Transverse colon (tissue), 4 donors: Measurements from ENCODE around the gene AP2A1.

Experiments
- EP300 ChIP-seq: sonication (generic); formaldehyde crosslinking; IDR thresholded peaks from one replicate; pipeline ENCODE4 v1.6.1; 2017; ENCODE audit warnings: antibody characterized with exemption, low read depth
- POLR2A ChIP-seq: fragments of 450-650 bp; IDR thresholded peaks from one replicate; pipeline ENCODE4 v1.6.1; 2016; ENCODE audit warnings: antibody characterized with exemption, mild to moderate bottlenecking, moderate library complexity
- POLR2AphosphoS5 ChIP-seq, 3 donors: sonication (generic); formaldehyde crosslinking; IDR thresholded peaks; one replicate each; pipeline ENCODE4 v1.6.1; 2016; ENCODE audit warnings: antibody characterized with exemption in 3 of 3
- TF ChIP-seq, protein P1 (sequence below), 5 experiments: fragments of 200-600 bp in 3 of 5; fragments of 450-650 bp in 2 of 5; sonication (generic) in 3 of 5; IDR thresholded peaks; 1 replicate in 2 of 5; 2 replicates in 3 of 5; pipeline ENCODE4 v1.5.1; 2016 to 2017; ENCODE audit warnings: antibody characterized with exemption in 5 of 5, inconsistent platforms in 3 of 5, mild to moderate bottlenecking in 2 of 5, moderate library complexity in 1 of 5

DNA sequence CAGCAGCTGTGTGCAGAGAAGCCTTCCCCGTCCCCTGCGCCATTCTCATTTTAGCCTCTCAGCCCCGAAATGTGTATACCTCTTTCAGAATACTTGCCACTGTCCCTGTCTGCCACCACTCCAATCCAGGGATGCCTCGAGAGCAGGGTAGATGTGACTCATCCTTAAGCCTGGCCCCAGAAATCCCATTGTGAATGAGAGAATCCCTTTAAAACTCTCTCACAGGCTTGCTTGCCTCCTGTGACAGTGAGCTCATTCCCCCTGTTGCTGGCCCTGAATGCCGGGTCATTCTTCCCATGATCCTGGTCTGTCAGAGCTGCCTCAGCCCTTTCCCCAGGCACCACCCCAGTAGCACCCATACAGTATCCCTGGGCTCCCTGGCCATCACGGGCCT is 9.6 kb downstream of the AP2A1 start:
- TF ChIP-seq POLR2A (no peak), EP300 (no peak), POLR2AphosphoS5 (IDR thresholded peaks at IDR 0.05) (no peak)
- TF ChIP-seq, protein P1, sequence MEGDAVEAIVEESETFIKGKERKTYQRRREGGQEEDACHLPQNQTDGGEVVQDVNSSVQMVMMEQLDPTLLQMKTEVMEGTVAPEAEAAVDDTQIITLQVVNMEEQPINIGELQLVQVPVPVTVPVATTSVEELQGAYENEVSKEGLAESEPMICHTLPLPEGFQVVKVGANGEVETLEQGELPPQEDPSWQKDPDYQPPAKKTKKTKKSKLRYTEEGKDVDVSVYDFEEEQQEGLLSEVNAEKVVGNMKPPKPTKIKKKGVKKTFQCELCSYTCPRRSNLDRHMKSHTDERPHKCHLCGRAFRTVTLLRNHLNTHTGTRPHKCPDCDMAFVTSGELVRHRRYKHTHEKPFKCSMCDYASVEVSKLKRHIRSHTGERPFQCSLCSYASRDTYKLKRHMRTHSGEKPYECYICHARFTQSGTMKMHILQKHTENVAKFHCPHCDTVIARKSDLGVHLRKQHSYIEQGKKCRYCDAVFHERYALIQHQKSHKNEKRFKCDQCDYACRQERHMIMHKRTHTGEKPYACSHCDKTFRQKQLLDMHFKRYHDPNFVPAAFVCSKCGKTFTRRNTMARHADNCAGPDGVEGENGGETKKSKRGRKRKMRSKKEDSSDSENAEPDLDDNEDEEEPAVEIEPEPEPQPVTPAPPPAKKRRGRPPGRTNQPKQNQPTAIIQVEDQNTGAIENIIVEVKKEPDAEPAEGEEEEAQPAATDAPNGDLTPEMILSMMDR (IDR thresholded peaks at IDR 0.05) = no peak
